Adrenal gland (tissue), 5 donors: ENCODE measurements around the gene VIT.

Source experiments
- CTCF ChIP-seq, 6 experiments: fragments of 450-650 bp in 4 of 6; fragments of 200-600 bp in 2 of 6; sonication (generic) in 1 of 6; IDR thresholded peaks; 1 replicate in 5 of 6; 2 replicates in 1 of 6; pipeline versions ENCODE4 v1.5.1 to v1.8.0; 2016 to 2021; ENCODE audit warnings: antibody characterized with exemption in 6 of 6, mild to moderate bottlenecking in 2 of 6, moderate library complexity in 1 of 6
- POLR2A ChIP-seq, 2 donors: fragments of 450-650 bp; IDR thresholded peaks; one replicate each; pipeline ENCODE4 v1.6.1; 2017; ENCODE audit warnings: antibody characterized with exemption in 2 of 2, mild to moderate bottlenecking in 2 of 2, moderate library complexity in 1 of 2
- donor health status: DM: no; HTN: no; CAD: no.

GRCh38 chr2:36740061-36740460, 43.6 kb downstream of the VIT start:
- TF ChIP-seq CTCF (IDR thresholded peaks at IDR 0.05) (no peak), POLR2A (IDR thresholded peaks at IDR 0.05) (no peak)
